WTC11 (cell line): ENCODE data around the gene KRT1.

Experiments
- CTCF ChIP-seq: fragments of 200-600 bp; IDR thresholded peaks from 2 replicates; pipeline ENCODE4 v1.8.0; 2022; ENCODE audit warnings: antibody characterized with exemption
- E2F4 ChIP-seq: sonication (generic); formaldehyde crosslinking; IDR thresholded peaks from 2 replicates; pipeline ENCODE4 v1.8.1; 2022; ENCODE audit warnings: low read depth, mild to moderate bottlenecking, moderate library complexity, missing genetic modification reagents, borderline replicate concordance
- MXD4 ChIP-seq: fragments of 250-450 bp; sonication (Bioruptor Pico); IDR thresholded peaks from 2 replicates; pipeline ENCODE4 v1.8.0; 2021; ENCODE audit warnings: mild to moderate bottlenecking, moderate library complexity, borderline replicate concordance
- PRDM15 ChIP-seq: sonication (generic); formaldehyde crosslinking; IDR thresholded peaks from 2 replicates; pipeline ENCODE4 v1.8.0; 2022; ENCODE audit warnings: missing genetic modification reagents
- USF2 ChIP-seq: sonication (generic); formaldehyde crosslinking; IDR thresholded peaks from 2 replicates; pipeline ENCODE4 v1.8.1; 2023; ENCODE audit warnings: mild to moderate bottlenecking, missing genetic modification reagents, moderate library complexity

- TF ChIP-seq CTCF (no peak), USF2 (CRISPR knock-in tag) (no peak), PRDM15 (CRISPR knock-in tag) (no peak), E2F4 (CRISPR knock-in tag) (no peak), MXD4 (CRISPR knock-in tag) (no peak)
These were observed 5.8 kb downstream of the KRT1 start for GRCh38 chr12:52674433-52674775.
